ENCODE measurements around the gene PCYOX1L.

Gene PCYOX1L

GRCh38 chr5:149367972-149368645 is 10.3 kb downstream of the PCYOX1L start:
- DNase-seq (ENCODE audit: low read depth), result no peak

- no peak for DNase-seq (ENCODE audit: low read depth)
Measured at GRCh38 chr5:149370878-149371277, 13.0 kb downstream of the PCYOX1L start.

- DNase-seq (ENCODE audit: low read depth), result peak; percentile 35
Measured at GRCh38 chr5:149371296-149371962, 13.6 kb downstream of the PCYOX1L start.

GRCh38 chr5:149372076-149372795 is 14.4 kb downstream of the PCYOX1L start:
- no peak for DNase-seq (ENCODE audit: low read depth)

- no peak for DNase-seq (ENCODE audit: low read depth)
Measured at GRCh38 chr5:149372932-149373331, 15.1 kb downstream of the PCYOX1L start.

GRCh38 chr5:149374303-149374702 is 16.5 kb downstream of the PCYOX1L start:
- no peak for DNase-seq (ENCODE audit: low read depth)

- DNase-seq (ENCODE audit: low read depth), result no peak
Measured at GRCh38 chr5:149374801-149375200, 17.0 kb downstream of the PCYOX1L start.

GRCh38 chr5:149375434-149375833 is 17.6 kb downstream of the PCYOX1L start:
- DNase-seq (ENCODE audit: low read depth), result no peak

GRCh38 chr5:149376104-149376503 is 18.3 kb downstream of the PCYOX1L start:
- DNase-seq (ENCODE audit: low read depth), result no peak

GRCh38 chr5:149376711-149377447 is 19.0 kb downstream of the PCYOX1L start:
- no peak for DNase-seq (ENCODE audit: low read depth)

GRCh38 chr5:149378241-149378820 is 20.5 kb downstream of the PCYOX1L start:
- DNase-seq (ENCODE audit: low read depth), result no peak

- no peak for DNase-seq (ENCODE audit: low read depth)
Measured at GRCh38 chr5:149379177-149379761, 21.4 kb downstream of the PCYOX1L start, which contains the start of gene IL17B. Gene IL17B (minus strand): TSS chr5:149379292. CDS start chr5:149379225, 67 bp downstream.

GRCh38 chr5:149379818-149380374 is 22.1 kb downstream of the PCYOX1L start:
- DNase-seq (ENCODE audit: low read depth), result no peak

- no peak for DNase-seq (ENCODE audit: low read depth)
Measured at GRCh38 chr5:149380466-149381121, 22.7 kb downstream of the PCYOX1L start.

- no peak for DNase-seq (ENCODE audit: low read depth)
Measured at GRCh38 chr5:149381261-149381985, 23.6 kb downstream of the PCYOX1L start.

- DNase-seq (ENCODE audit: low read depth), result peak; percentile 58
Measured at GRCh38 chr5:149381986-149382338, 24.1 kb downstream of the PCYOX1L start.

GRCh38 chr5:149382517-149383220 is 24.8 kb downstream of the PCYOX1L start:
- DNase-seq (ENCODE audit: low read depth), result no peak

GRCh38 chr5:149383399-149383798 is 25.6 kb downstream of the PCYOX1L start:
- DNase-seq (ENCODE audit: low read depth), result no peak

- DNase-seq (ENCODE audit: low read depth), result peak; percentile 50
Measured at GRCh38 chr5:149386166-149386565, 28.3 kb downstream of the PCYOX1L start.

All from amniotic epithelial cell (primary cell).